ENCODE data around the gene LRP1.

LRP1 gene

GRCh38 chr12:57227315-57228115, 99.2 kb downstream of the LRP1 start:
- DNase-seq = no peak

DNA sequence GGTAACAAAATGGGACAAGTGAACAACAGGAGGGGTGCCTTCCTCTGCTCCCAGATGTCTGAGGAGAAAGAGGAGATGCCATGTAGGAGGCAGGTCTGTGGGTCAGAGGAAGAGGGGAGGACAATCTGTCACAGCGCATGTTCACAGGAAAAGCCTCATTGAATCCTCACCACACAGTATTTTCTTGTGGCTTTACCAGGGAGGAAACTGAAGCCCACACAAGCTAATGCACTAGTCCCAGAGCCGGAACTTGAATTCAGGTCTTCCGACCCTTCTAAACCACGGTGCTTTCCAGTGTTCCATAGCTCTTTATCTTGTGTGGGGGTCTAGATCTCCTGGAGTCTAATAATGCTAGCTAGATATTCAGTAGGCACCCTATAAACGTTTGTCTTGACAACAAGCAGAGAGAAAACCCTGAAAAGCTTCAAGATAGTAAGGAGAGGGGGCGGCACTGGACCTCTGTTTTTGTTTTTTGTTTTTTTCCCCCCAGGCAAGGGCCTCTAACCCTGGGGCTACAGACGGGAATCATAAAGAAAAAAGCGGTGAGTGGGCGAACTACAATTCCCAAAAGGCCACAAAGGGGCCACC, 100.9 kb downstream of the LRP1 start:
- no peak for DNase-seq

DNA sequence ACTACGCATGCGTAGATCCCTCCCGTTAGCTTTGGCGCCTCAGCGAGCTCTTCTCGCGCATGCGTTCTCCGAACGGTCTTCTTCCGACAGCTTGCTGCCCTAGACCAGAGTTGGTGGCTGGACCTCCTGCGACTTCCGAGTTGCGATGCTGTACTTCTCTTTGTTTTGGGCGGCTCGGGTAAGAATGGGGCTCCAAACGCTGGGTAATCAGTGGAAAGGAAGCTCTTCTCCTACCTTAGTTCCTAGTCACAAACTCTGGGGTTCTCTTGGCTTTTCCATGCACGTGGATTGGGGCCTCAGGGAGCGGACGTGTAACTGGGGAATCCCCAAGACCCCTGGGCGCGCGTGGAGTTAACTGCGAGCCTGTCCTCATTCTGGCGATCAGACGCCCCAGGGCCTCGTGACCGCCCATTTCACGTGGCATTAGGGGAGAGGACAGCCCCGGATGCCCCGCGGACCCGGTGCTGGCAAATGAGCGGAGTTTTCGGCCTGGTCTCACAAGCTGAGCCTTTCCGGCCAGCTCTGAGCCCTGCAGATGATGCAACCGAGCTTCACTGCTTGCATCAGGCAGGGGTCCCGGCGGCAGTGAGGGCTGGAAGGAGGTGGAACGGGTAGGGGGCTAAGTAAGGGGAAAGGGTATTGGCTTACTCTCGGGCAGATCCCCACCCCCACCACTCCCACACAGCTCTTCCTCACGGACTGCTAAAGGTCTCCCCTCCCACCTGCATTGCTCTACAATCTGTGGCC, 101.5 kb downstream of the LRP1 start, which contains the start of gene SHMT2:
Gene SHMT2, plus strand, starts transcription at position 78 of the 747 bp plus-strand sequence. Its CDS starts 68 bp downstream, at position 146.
- DNase-seq = peak; percentile 96

DNA sequence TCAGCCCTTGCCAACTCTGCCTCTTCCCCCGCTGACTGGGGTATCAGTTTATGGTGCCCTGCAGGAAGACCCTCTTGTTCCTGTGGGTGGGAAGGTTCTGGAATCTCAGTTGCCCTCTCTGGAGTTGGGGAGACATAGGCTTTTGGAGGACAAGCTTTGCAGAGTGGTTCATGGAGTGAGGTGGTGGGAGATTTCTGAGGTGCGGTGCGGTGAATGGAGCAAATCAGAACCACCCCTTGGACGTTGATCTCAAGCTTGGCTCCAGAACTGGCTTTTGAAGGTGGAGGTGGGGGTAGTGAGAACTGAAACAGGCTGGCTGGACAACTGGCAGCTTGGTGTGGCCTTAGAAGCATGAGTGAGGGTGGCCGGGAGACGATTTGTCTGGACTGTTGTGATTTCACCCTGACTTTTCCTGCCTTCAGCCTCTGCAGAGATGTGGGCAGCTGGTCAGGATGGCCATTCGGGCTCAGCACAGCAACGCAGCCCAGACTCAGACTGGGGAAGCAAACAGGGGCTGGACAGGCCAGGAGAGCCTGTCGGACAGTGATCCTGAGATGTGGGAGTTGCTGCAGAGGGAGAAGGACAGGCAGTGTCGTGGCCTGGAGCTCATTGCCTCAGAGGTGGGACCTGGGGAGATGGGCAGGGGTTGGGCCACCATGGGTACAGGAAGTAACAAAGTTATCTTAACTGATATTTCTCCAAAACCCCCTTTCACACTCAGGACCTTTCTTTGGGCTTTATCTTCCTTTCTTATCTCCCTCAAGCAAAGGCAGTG, 102.3 kb downstream of the LRP1 start:
- no peak for DNase-seq

DNA sequence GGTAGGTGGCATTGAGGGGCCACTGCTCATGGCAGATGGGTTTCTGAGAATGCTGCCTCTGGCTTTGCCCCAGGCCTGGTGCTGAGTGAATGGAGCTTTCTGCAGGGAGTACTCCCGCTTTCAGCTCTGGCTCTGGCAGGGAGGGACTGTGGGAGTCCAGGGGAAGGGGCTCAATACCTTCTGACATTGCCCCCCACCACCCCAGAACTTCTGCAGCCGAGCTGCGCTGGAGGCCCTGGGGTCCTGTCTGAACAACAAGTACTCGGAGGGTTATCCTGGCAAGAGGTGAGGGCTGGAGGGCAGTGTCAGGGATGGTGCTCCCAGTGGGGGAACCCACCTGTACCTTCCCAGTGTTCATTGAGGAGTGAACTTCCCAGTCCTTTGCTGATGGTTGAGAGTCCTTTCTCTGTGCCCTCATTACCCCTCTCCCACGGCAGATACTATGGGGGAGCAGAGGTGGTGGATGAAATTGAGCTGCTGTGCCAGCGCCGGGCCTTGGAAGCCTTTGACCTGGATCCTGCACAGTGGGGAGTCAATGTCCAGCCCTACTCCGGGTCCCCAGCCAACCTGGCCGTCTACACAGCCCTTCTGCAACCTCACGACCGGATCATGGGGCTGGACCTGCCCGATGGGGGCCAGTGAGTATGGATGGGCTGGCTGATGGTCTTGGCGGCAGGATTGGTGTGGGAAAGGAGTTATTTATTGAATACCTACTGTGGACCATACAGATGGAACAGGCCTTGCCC, 103.2 kb downstream of the LRP1 start:
- no peak for DNase-seq

GRCh38 chr12:57232156-57232756, 104.0 kb downstream of the LRP1 start:
- DNase-seq = no peak

DNA sequence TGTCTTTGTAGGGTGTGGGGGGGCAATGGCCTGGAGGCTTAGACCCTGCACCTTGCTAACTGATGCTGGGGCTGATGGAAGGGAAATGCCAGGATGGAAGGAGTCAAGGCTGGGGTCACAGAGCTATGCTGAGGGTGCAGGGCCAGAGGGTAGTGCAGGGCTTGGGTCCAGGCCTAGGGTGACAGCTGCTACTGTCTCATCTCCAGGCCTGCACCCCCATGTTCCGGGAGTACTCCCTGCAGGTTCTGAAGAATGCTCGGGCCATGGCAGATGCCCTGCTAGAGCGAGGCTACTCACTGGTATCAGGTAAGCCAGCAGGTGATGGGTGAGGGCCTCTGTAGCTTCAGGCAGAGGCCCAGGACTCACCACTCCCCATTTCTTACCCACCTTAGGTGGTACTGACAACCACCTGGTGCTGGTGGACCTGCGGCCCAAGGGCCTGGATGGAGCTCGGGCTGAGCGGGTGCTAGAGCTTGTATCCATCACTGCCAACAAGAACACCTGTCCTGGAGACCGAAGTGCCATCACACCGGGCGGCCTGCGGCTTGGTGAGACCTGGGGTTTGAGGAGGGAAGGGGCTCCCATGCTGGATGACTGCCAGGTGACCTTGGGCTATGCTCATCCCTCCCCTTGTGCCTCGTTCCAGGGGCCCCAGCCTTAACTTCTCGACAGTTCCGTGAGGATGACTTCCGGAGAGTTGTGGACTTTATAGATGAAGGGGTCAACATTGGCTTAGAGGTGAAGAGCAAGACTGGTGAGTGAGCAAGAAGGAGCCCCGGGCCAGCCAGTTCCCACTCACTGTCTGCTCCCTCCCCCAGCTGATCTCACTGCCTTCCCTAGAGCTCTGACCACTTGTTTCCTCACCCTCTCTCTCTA, 105.3 kb downstream of the LRP1 start:
- no peak for DNase-seq

DNA sequence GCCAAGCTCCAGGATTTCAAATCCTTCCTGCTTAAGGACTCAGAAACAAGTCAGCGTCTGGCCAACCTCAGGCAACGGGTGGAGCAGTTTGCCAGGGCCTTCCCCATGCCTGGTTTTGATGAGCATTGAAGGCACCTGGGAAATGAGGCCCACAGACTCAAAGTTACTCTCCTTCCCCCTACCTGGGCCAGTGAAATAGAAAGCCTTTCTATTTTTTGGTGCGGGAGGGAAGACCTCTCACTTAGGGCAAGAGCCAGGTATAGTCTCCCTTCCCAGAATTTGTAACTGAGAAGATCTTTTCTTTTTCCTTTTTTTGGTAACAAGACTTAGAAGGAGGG, 105.9 kb downstream of the LRP1 start:
- no peak for DNase-seq

GRCh38 chr12:57234571-57235016, 106.3 kb downstream of the LRP1 start:
- no peak for DNase-seq

- peak; percentile 85 for DNase-seq
Observed at GRCh38 chr12:57235017-57235727, 106.9 kb downstream of the LRP1 start.

DNA sequence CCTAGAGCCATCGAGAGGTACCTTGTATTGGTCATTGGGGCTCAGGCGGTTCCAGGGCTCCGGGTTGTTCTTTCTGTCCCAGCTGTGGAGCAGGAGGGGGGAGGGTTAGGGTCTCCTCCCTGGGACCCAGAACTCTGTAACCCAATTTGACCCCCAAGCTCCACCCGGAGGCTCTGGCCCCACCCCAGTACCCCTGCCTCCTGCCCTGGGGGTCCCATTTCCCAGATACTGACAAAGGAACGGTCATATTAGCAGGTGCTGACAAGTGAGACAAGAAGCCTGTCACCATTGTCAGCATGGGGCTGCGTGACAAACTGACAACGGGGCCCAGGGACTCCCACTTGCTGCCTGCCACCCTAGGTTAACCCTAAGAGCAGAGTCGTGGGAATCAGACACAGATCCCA, 107.4 kb downstream of the LRP1 start:
- no peak for DNase-seq

DNA sequence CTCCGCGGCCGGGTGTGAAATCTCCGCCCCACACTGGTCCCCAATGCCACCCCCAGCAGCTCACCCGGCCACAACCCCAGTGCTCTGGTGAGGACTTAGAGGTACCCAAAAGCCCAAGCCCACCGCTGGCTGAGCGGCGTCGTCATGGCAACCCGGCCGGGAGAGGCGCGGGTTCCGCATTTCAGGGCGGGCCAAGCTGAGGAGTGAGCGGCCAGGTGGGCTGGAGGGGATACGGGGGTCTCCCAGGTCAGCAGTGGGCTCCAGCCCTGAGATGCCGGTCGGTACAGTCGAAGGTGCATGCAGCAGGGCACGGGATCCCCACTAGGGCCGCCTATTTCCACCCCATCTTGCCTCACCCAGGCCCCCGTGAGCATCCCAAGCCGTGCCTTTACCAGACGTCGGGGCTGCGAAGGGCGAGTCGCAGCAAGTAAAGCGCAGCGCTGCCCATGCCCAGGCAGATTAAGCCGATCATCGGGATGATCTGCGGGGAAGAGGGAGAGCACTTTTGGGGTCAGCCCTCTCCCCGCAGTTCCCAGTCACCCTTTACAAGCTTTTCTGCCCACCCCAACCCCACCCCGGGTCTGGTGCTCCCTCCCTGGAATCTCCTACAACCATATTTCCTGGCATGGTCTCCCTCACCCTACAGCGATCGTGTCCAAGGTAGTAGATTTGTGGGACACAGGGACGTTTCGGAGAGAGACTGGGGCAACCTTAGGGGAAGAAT, 108.1 kb downstream of the LRP1 start:
- no peak for DNase-seq

GRCh38 chr12:57236925-57237595, 108.8 kb downstream of the LRP1 start:
- peak; percentile 79 for DNase-seq

DNA sequence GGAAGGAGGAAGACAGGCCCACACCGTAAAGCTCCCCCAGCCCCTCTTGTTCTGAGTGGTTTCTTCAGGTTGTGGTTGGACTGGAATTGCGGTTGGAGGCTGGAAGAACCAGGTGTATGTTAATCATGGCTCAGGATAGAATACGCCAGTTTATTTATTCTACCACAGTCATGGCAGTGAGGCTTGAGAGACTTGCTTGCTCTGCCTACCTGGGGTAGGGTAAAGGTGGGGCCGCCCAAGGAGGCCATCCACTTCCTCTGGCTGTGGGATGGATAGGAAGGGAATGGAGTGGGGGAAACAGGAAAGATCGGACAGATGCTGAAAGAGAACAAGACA, 109.3 kb downstream of the LRP1 start:
- DNase-seq = no peak

- DNase-seq = peak; percentile 42
Observed at GRCh38 chr12:57237932-57238853, 109.9 kb downstream of the LRP1 start.

DNA sequence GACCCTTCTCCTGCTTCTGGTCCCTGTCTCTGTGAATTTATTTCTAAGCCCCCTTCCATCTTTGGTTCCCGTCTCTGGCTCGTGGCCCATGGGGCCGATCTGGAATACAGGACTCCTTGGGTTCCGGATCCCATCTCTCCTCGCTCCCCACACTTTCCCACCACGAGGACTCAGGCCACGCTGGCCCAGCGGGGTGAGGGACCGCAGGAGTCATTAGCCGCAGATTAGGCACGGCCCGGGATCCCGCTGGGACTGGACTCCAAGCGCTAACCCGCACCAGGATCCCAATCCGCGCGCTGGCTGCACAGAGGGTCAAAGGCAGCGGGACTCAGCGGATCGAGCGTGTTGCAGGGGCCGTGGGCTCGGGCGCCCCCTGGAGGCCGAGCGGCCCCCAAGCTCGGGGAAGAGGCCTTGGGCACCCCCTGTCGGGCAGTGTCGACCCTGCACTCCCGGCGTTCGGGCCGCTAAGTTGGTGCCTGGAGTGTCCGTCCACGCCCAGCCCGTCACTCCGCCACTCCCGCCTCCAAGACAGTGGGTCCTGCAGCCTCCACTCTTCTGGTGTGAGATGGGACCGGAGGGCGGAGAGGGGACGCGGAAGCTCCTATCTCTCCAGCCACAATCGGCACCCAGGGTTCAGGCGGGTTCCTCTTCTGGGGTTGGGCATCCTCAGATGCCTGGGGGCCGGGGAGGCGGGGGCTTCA, 110.7 kb downstream of the LRP1 start:
- DNase-seq = peak; percentile 92

DNA sequence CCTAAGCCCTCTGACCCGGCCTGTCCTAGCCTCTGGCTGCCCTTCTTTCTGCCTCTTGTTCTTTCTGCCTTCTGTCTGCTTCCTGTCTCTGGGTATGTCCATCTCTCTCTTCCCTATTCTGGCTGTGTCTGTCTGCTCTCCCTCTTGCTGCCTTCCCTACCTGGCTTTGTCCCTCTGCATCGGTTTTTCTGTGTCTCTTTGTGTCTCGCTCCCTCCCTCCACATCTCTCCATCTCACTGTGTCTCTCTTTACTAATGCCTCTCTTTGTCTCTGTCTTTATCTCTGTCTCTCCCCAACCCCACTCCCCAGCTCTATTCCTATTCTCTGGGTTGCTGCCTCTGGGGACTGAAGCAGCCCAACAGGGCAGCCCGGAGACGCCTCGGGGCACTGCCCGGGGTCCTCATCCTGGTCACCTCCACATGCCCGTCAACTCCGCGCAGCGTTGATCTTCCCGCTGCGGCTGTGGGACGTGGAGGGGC, 111.3 kb downstream of the LRP1 start:
- no peak for DNase-seq
